ENCODE data around the gene LRGUK.

Gene LRGUK

GRCh38 chr7:134113655-134114054 lies 13.5 kb upstream of the LRGUK start:
- Histone ChIP-seq H3K27me3 (replicated peaks; ENCODE audit: insufficient read depth, low read length) (no peaks in the 10 kb centered on the region), H2AFZ (ENCODE audit: low read length) (no peak overlapping the region), H3K27ac (ENCODE audit: low read length) (no peak overlapping the region), H3K9me3 (replicated peaks; ENCODE audit: insufficient read depth, low read length) (no peaks in the 10 kb centered on the region), H3K79me2 (ENCODE audit: low read length) (no peaks in the 10 kb centered on the region), H3K36me3 (replicated peaks; ENCODE audit: insufficient read depth, low read length) (no peaks in the 10 kb centered on the region), H3K4me1 (ENCODE audit: low read length) (no peaks in the 10 kb centered on the region), H4K20me1 (ENCODE audit: insufficient read depth, low read length) (no peaks in the 10 kb centered on the region), H3K4me2 (ENCODE audit: low read depth, low read length) (no peak overlapping the region), H3K9ac (ENCODE audit: low read length) (no peak overlapping the region), H3K4me3 (ENCODE audit: low read length) (no peak overlapping the region), H3K9me2 (replicated peaks; ENCODE audit: insufficient read depth, low read length) (no peaks in the 10 kb centered on the region), H3F3A (ENCODE audit: insufficient read depth, low read length) (no peaks in the 10 kb centered on the region)
- no peak for DNase-seq
- no peak for TF ChIP-seq EZH2 (optimal IDR thresholded peaks at IDR 0.05; ENCODE audit: low read depth, low read length)
- no peak for TF ChIP-seq CTCF (IDR thresholded peaks at IDR 0.05; ENCODE audit: low read length)
- no peak for TF ChIP-seq EZH2phosphoT487 (IDR thresholded peaks at IDR 0.05; ENCODE audit: low read length)

DNA sequence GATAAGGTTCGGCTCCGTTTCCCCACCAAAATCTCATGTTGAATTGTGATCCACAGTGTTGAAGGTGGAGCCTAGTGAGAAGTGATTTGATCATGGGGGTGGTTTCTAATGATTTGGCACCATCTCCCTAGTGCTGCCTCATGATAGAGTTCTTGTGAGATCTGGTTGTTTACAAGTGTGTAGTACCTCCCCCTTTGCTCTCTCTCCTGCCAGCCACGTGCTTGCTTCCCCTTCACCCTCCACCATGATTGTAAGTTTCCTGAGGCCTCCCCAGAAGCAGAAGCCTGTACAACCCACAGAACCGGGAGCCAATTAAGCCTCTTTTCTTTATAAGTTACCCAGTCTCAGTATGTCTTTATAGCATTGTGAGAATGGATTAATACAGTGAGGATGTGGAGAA lies 12.1 kb upstream of the LRGUK start:
- H2AFZ ChIP-seq (ENCODE audit: low read length) = no peak overlapping the region
- DNase-seq = no peak
- no peaks in the 10 kb centered on the region for H3K79me2 ChIP-seq (ENCODE audit: low read length)
- no peaks in the 10 kb centered on the region for H3F3A ChIP-seq (ENCODE audit: insufficient read depth, low read length)
- H3K4me2 ChIP-seq (ENCODE audit: low read depth, low read length) = no peak overlapping the region
- H3K4me3 ChIP-seq (ENCODE audit: low read length) = no peak overlapping the region
- no peaks in the 10 kb centered on the region for H3K36me3 ChIP-seq (replicated peaks; ENCODE audit: insufficient read depth, low read length)
- H3K27ac ChIP-seq (ENCODE audit: low read length) = no peak overlapping the region
- no peak overlapping the region for H3K9ac ChIP-seq (ENCODE audit: low read length)
- H4K20me1 ChIP-seq (ENCODE audit: insufficient read depth, low read length) = no peaks in the 10 kb centered on the region
- no peaks in the 10 kb centered on the region for H3K9me3 ChIP-seq (replicated peaks; ENCODE audit: insufficient read depth, low read length)
- no peaks in the 10 kb centered on the region for H3K9me2 ChIP-seq (replicated peaks; ENCODE audit: insufficient read depth, low read length)
- no peaks in the 10 kb centered on the region for H3K27me3 ChIP-seq (replicated peaks; ENCODE audit: insufficient read depth, low read length)
- H3K4me1 ChIP-seq (ENCODE audit: low read length) = no peaks in the 10 kb centered on the region
- TF ChIP-seq EZH2 (optimal IDR thresholded peaks at IDR 0.05; ENCODE audit: low read depth, low read length) = no peak

DNA sequence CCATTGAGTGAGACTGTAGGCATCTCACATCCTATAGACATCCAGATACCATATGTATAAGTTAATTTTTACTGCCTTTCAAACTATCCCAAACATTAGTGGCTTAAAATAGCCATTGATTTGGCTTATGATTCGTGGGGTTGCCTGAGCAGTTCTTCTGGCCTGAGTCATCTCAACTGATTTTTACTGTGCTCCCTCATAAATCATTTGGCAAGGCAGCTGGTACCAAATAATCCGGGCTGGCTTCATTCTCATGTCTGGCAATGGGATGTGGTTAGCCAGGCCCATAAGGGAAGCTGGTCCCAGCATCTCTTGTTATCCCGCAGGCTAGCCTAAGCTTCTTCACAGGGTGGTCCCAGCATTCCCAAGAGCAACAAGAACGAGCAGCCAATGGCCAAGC lies 6.7 kb upstream of the LRGUK start:
- H2AFZ ChIP-seq (ENCODE audit: low read length) = no peak overlapping the region
- H3F3A ChIP-seq (ENCODE audit: insufficient read depth, low read length) = no peaks in the 10 kb centered on the region
- H3K4me2 ChIP-seq (ENCODE audit: low read depth, low read length) = no peak overlapping the region
- H3K27me3 ChIP-seq (replicated peaks; ENCODE audit: insufficient read depth, low read length) = no peaks in the 10 kb centered on the region
- no peaks in the 10 kb centered on the region for H3K9me2 ChIP-seq (replicated peaks; ENCODE audit: insufficient read depth, low read length)
- no peaks in the 10 kb centered on the region for H4K20me1 ChIP-seq (ENCODE audit: insufficient read depth, low read length)
- H3K9me3 ChIP-seq (replicated peaks; ENCODE audit: insufficient read depth, low read length) = no peaks in the 10 kb centered on the region
- TF ChIP-seq CTCF (IDR thresholded peaks at IDR 0.05; ENCODE audit: low read length) = no peak
- TF ChIP-seq EZH2phosphoT487 (IDR thresholded peaks at IDR 0.05; ENCODE audit: low read length) = no peak
- no peak for TF ChIP-seq EZH2 (optimal IDR thresholded peaks at IDR 0.05; ENCODE audit: low read depth, low read length)
- no peak for DNase-seq
- no peak overlapping the region for H3K27ac ChIP-seq (ENCODE audit: low read length)
- no peaks in the 10 kb centered on the region for H3K4me1 ChIP-seq (ENCODE audit: low read length)
- no peak overlapping the region for H3K4me3 ChIP-seq (ENCODE audit: low read length)
- no peaks in the 10 kb centered on the region for H3K79me2 ChIP-seq (ENCODE audit: low read length)
- no peak overlapping the region for H3K9ac ChIP-seq (ENCODE audit: low read length)
- no peaks in the 10 kb centered on the region for H3K36me3 ChIP-seq (replicated peaks; ENCODE audit: insufficient read depth, low read length)

DNA sequence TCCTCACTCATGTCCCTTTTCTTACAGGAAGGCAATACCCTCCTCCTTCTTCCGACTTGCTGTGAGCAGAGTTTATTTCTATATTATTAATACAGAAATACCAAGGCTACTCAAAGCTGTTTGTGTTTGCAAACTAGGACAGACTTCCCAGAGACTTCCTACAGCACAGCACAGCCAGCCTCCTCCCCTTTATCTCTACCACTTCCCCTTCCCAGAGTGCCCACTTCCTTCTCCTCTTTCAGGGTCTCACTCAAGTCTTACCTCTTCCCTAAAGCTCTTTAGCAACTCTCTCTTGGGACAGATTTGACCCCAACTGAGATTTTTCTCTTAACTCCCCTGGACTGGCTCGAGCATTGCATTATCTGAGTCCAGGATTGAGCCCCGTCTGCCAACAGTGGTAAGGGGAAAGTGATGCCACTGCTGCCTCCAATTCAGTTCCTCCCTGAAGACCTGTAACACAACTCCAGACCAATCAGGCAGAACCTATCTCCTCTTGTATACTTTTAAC lies 5.5 kb upstream of the LRGUK start:
- H3K4me2 ChIP-seq (ENCODE audit: low read depth, low read length) = no peak overlapping the region
- H3K27me3 ChIP-seq (replicated peaks; ENCODE audit: insufficient read depth, low read length) = no peaks in the 10 kb centered on the region

More for the DNA sequence above, 5.5 kb upstream of the LRGUK start:
- Histone ChIP-seq H3K36me3 (replicated peaks; ENCODE audit: insufficient read depth, low read length) (no peaks in the 10 kb centered on the region), H4K20me1 (ENCODE audit: insufficient read depth, low read length) (no peaks in the 10 kb centered on the region), H3K9me3 (replicated peaks; ENCODE audit: insufficient read depth, low read length) (no peaks in the 10 kb centered on the region), H2AFZ (ENCODE audit: low read length) (no peak overlapping the region), H3K9me2 (replicated peaks; ENCODE audit: insufficient read depth, low read length) (no peaks in the 10 kb centered on the region), H3K79me2 (ENCODE audit: low read length) (no peaks in the 10 kb centered on the region), H3K4me1 (ENCODE audit: low read length) (0 out of 2 replicates have a peak, but pooled peaks cover under 1% of the 10 kb centered on the region), H3K4me3 (ENCODE audit: low read length) (no peak overlapping the region), H3F3A (ENCODE audit: insufficient read depth, low read length) (no peaks in the 10 kb centered on the region), H3K27ac (ENCODE audit: low read length) (no peak overlapping the region), H3K9ac (ENCODE audit: low read length) (no peak overlapping the region)
- no peak for DNase-seq
- TF ChIP-seq EZH2phosphoT487 (IDR thresholded peaks at IDR 0.05; ENCODE audit: low read length) = no peak
- TF ChIP-seq CTCF (IDR thresholded peaks at IDR 0.05; ENCODE audit: low read length) = no peak
- TF ChIP-seq EZH2 (optimal IDR thresholded peaks at IDR 0.05; ENCODE audit: low read depth, low read length) = no peak
